ENCODE measurements around the gene INSYN1.
"Not testable (repeated sequence)": the region's sequence is repeated elsewhere in the genome, so short reads cannot be mapped to it uniquely, and the experiment has no call there.

The INSYN1 gene

GRCh38 chr15:73712107-73712506 is 41.0 kb downstream of the INSYN1 start:
- DNase-seq (ENCODE audit: low read depth) = no peak

GRCh38 chr15:73711526-73711925 is 41.6 kb downstream of the INSYN1 start:
- DNase-seq (ENCODE audit: low read depth) = no peak

- no peak for DNase-seq (ENCODE audit: low read depth)
Measured at GRCh38 chr15:73710321-73710720, 42.8 kb downstream of the INSYN1 start.

GRCh38 chr15:73709686-73710085 is 43.5 kb downstream of the INSYN1 start:
- DNase-seq (ENCODE audit: low read depth) = no peak

- no peak for DNase-seq (ENCODE audit: low read depth)
Measured at GRCh38 chr15:73709241-73709640, 43.9 kb downstream of the INSYN1 start.

- DNase-seq (ENCODE audit: low read depth) = no peak
Measured at GRCh38 chr15:73708691-73709090, 44.5 kb downstream of the INSYN1 start.

GRCh38 chr15:73704869-73705645 is 48.1 kb downstream of the INSYN1 start:
- peak; percentile 41 for DNase-seq (ENCODE audit: low read depth)

- DNase-seq (ENCODE audit: low read depth) = not testable (repeated sequence)
Measured at GRCh38 chr15:73704142-73704868, 48.8 kb downstream of the INSYN1 start.

- not testable (repeated sequence) for DNase-seq (ENCODE audit: low read depth)
Measured at GRCh38 chr15:73703601-73704000, 49.5 kb downstream of the INSYN1 start.

- not testable (repeated sequence) for DNase-seq (ENCODE audit: low read depth)
Measured at GRCh38 chr15:73702311-73703239, 50.6 kb downstream of the INSYN1 start.

- peak; percentile 67 for DNase-seq (ENCODE audit: low read depth)
Measured at GRCh38 chr15:73700041-73700842, 52.9 kb downstream of the INSYN1 start.

- no peak for DNase-seq (ENCODE audit: low read depth)
Measured at GRCh38 chr15:73699249-73700040, 53.7 kb downstream of the INSYN1 start.

- DNase-seq (ENCODE audit: low read depth) = peak; percentile 51
Measured at GRCh38 chr15:73697033-73697467, 56.1 kb downstream of the INSYN1 start.

GRCh38 chr15:73696641-73697001 is 56.5 kb downstream of the INSYN1 start:
- DNase-seq (ENCODE audit: low read depth) = no peak

GRCh38 chr15:73695773-73696640 is 57.1 kb downstream of the INSYN1 start:
- DNase-seq (ENCODE audit: low read depth) = no peak

- no peak for DNase-seq (ENCODE audit: low read depth)
Measured at GRCh38 chr15:73694419-73694818, 58.7 kb downstream of the INSYN1 start.

GRCh38 chr15:73691396-73691795 is 61.8 kb downstream of the INSYN1 start:
- no peak for DNase-seq (ENCODE audit: low read depth)

GRCh38 chr15:73688455-73688854 is 64.7 kb downstream of the INSYN1 start:
- DNase-seq (ENCODE audit: low read depth) = no peak

GRCh38 chr15:73687351-73687750 is 65.8 kb downstream of the INSYN1 start:
- no peak for DNase-seq (ENCODE audit: low read depth)

Measured in T follicular helper cell (primary cell).